Duodenal mucosa (tissue), 2 donors: Measurements from ENCODE around the gene TMED6.

ENCODE experiments used
- H3K27ac ChIP-seq: one replicate; pipeline ENCODE4 v1.7.0; 2013; ENCODE audit warnings: low read depth, low read length
- H3K27me3 ChIP-seq, 2 donors: one replicate each; pipeline ENCODE4 v1.7.0; 2013; ENCODE audit warnings: low read length in 2 of 2, control low read depth in 1 of 2; ENCODE audit not compliant: insufficient read depth in 2 of 2, control insufficient read depth in 1 of 2
- H3K36me3 ChIP-seq, 2 donors: one replicate each; pipeline ENCODE4 v1.7.0; 2013; ENCODE audit warnings: low read length in 2 of 2, control low read depth in 1 of 2; ENCODE audit not compliant: insufficient read depth in 2 of 2, control insufficient read depth in 1 of 2
- H3K4me1 ChIP-seq, 2 donors: one replicate each; pipeline ENCODE4 v1.7.0; 2013; ENCODE audit warnings: low read length in 2 of 2, control low read depth in 1 of 2; ENCODE audit not compliant: insufficient read depth in 2 of 2, control insufficient read depth in 1 of 2
- H3K4me3 ChIP-seq, 2 donors: one replicate each; pipeline ENCODE4 v1.7.0; 2013; ENCODE audit warnings: low read length in 2 of 2, low read depth in 1 of 2
- H3K9ac ChIP-seq, 2 donors: one replicate each; pipeline ENCODE4 v1.7.0; 2013; ENCODE audit warnings: low read length in 2 of 2, low read depth in 1 of 2
- H3K9me3 ChIP-seq, 2 donors: one replicate each; pipeline ENCODE4 v1.7.0; 2013; ENCODE audit warnings: low read length in 2 of 2, control low read depth in 1 of 2; ENCODE audit not compliant: control insufficient read depth in 1 of 2

Gene TMED6

DNA sequence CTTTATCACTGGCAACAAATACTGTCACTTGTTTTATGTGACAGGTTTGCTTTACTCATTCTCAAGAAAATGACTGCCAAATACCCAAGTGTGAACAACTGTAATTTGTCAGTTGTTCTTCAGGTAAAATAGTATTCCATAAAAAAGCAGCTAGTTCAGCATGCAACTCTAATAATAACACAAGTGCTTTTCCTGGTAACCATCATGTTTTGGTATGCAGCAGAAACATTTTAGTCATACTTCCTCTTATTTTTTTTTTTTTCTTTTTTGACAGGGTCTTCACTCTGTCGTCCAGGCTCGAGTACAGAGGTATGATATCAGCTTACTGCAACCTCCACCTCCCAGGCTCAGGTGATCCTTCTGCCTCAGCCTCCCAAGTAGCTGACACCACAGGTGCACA lies 29.6 kb upstream of the TMED6 start:
- no peaks in the 10 kb centered on the region for H3K27me3 ChIP-seq
- H3K9me3 ChIP-seq, result no peaks in the 10 kb centered on the region
- no peak overlapping the region for H3K9ac ChIP-seq
- peaks cover 3 to 6% of the 10 kb centered on the region in 2 donors for H3K4me1 ChIP-seq
- H3K4me3 ChIP-seq, result no peak overlapping the region
- H3K36me3 ChIP-seq, result peaks cover 15 to 43% of the 10 kb centered on the region in 2 donors
- no peak overlapping the region for H3K27ac ChIP-seq

DNA sequence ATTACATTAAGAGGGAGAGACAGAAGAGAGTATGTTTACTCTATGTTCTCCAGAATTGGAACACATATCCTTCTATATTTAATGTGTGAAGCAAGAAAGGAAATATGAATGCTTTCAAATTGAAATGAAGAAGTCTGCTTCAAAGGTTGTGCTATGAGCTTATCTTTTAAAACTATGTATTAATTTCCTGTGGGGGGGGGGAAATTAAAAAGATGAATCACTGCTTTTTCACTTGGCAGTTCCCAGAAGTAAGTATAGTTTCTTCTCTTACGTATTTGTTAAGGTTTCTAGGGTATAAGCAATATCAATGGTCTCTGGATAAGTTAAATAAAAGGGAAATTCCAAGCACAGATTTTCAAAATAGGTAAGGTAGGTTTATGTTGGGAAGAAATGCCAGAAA lies 27.2 kb upstream of the TMED6 start:
- no peak overlapping the region for H3K27ac ChIP-seq
- H3K27me3 ChIP-seq, result no peaks in the 10 kb centered on the region
- no peaks in the 10 kb centered on the region for H3K9me3 ChIP-seq
- H3K36me3 ChIP-seq, result peaks cover 15 to 46% of the 10 kb centered on the region in 2 donors
- H3K4me1 ChIP-seq, result peaks cover 1 to 4% of the 10 kb centered on the region in 2 donors
- H3K9ac ChIP-seq, result no peak overlapping the region
- no peak overlapping the region for H3K4me3 ChIP-seq

DNA sequence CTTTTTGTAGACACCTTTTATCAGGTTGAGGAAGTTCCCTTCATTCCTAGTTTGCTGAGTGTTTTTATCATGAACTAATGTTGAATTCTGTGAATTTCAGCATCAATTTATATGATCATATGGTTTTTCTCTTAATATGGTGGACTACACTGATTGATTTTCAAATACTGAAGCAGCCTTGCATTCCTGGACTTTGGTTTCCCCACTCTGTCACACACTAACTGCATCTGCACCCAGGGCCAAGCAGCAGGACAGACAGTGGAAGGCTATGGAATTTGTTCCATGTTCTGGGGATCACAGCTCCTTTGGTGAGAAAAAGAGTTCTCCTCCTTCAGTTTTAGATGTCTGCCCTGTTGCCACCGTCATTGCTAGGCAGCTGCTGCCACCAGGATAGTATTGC lies 26.4 kb upstream of the TMED6 start:
- Histone ChIP-seq H3K4me3 (no peak overlapping the region), H3K27ac (no peak overlapping the region), H3K4me1 (peaks cover 6 to 9% of the 10 kb centered on the region in 2 donors), H3K9ac (no peak overlapping the region), H3K27me3 (no peaks in the 10 kb centered on the region), H3K9me3 (no peaks in the 10 kb centered on the region), H3K36me3 (peaks cover 15 to 40% of the 10 kb centered on the region in 2 donors)

DNA sequence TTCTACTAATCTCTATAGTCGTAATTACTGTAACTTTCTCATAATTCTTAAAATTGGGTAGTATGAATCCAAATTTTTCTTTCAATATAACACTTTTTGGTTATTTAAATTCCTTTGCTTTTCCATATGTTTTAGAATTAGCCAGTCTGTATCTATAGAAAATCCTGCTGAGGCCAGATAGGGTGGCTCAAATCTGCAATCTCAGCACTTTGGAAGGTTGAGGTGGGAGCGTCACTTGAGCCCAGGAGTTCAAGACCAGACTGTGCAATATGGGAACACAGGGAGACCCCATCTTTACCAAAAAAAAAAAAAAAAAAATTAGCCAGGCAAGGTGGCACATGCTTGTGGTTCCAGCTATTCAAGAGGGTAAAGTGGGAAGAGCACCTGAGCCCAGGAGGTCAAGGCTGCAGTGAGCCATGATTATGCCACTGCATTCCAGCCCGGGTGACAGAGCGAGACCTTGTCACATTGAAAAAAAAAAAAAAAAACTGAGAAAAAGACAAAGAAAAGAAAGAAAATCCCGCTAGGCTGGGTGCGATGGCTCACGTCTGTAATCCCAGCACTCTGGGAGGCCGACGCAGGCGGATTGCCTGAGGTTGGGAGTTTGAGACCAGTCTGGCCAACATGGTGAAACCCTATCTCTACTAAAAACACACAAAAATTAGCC lies 24.9 kb upstream of the TMED6 start:
- Histone ChIP-seq H3K27ac (no peak overlapping the region), H3K9ac (no peak overlapping the region), H3K9me3 (no peaks in the 10 kb centered on the region), H3K4me3 (no peak overlapping the region), H3K36me3 (peaks cover 4 to 32% of the 10 kb centered on the region in 2 donors), H3K27me3 (no peaks in the 10 kb centered on the region), H3K4me1 (peaks cover 10 to 14% of the 10 kb centered on the region in 2 donors)

DNA sequence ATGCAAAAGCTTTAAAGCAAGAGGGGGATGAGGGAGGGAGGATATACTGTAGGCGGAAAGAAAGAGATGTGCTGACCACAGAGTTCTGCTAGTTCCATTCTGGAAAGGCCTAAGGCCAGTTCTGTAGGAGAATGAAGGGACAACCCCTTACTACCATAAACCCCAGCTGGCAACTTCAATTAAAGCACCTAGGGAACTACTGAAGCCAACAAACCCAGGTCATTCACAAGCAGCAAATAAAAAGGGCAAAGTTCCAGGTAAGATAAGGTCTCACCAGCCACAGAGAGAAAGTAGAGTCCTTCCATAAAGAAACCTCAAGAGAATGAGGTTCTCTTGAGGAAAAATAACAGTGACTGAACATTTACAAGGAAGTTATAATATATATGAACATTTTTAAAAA lies 21.4 kb upstream of the TMED6 start:
- no peak overlapping the region for H3K27ac ChIP-seq
- no peak overlapping the region for H3K4me3 ChIP-seq
- no peaks in the 10 kb centered on the region for H3K27me3 ChIP-seq
- H3K9ac ChIP-seq, result no peak overlapping the region
- peaks cover 13 to 39% of the 10 kb centered on the region in 2 donors for H3K36me3 ChIP-seq
- peaks cover 10 to 14% of the 10 kb centered on the region in 2 donors for H3K4me1 ChIP-seq
- no peaks in the 10 kb centered on the region for H3K9me3 ChIP-seq

DNA sequence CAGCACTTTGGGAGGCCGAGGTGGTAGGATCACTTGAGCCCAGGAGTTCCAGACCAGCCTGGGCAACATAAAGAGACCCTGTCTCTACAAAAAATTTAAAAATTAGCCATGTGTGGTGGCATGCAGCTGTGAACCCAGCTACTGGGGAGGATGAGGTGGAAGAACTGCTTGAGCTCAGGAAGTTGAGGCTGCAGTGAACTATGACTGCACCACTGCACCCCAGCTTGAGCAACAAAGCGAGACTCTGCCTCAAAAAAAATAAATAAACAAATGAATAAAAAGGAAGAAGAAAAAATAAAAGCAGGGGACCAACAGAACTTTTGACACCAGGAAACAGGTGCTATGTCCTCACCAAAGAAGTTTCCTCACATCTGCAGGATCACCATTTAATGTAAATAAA lies 20.0 kb upstream of the TMED6 start:
- H3K27ac ChIP-seq, result no peak overlapping the region
- no peaks in the 10 kb centered on the region for H3K9me3 ChIP-seq
- no peak overlapping the region for H3K4me3 ChIP-seq
- no peak overlapping the region for H3K9ac ChIP-seq
- peaks cover 10 to 14% of the 10 kb centered on the region in 2 donors for H3K4me1 ChIP-seq
- peaks cover 25 to 49% of the 10 kb centered on the region in 2 donors for H3K36me3 ChIP-seq
- H3K27me3 ChIP-seq, result no peaks in the 10 kb centered on the region

DNA sequence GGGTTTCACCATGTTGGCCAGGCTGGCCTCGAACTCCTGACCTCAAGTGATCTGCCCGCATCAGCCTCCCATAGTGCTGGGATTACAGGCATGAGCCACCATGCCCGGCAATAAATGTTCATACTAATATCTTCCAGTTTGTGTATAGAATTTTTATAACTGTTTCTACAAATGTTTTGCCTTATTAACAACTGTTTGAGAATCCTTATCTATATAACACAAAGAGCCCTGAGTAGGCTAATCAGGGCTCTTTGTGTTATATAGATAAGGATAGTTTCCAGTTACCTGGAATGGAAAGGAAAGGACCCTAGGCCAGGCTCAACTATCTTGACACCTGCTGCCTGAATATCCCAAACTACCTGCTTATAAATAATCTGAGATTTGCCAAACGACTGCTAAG lies 17.3 kb upstream of the TMED6 start:
- no peak overlapping the region for H3K9ac ChIP-seq
- no peak overlapping the region for H3K4me3 ChIP-seq
- H3K27me3 ChIP-seq, result no peaks in the 10 kb centered on the region
- H3K27ac ChIP-seq, result no peak overlapping the region
- no peaks in the 10 kb centered on the region for H3K9me3 ChIP-seq
- peaks cover 10 to 11% of the 10 kb centered on the region in 2 donors for H3K4me1 ChIP-seq
- peaks cover 41 to 72% of the 10 kb centered on the region in 2 donors for H3K36me3 ChIP-seq

DNA sequence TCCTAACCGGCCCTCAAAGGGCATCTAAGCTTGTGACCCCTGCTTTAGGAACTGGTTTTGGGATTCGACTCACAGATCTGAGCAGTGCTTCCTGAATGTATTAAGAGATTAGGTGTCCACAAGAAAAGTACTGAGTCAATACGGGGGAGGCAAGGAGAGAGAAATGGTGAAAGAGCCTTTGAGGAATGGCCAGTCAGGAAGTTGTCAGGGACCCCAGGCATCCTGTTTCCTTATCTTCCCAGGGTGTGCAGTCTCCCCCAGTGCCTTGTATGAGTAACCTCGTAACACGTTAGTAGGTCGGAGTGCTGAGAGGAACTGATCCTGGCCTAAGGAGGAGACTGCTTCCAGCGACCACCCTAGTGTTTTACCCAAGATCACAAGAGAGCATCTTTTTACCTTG lies 16.4 kb upstream of the TMED6 start:
- Histone ChIP-seq H3K4me3 (no peak overlapping the region), H3K27me3 (no peaks in the 10 kb centered on the region), H3K27ac (no peak overlapping the region), H3K9me3 (no peaks in the 10 kb centered on the region), H3K36me3 (peaks cover 43 to 81% of the 10 kb centered on the region in 2 donors), H3K4me1 (peaks cover 4 to 5% of the 10 kb centered on the region in 2 donors), H3K9ac (no peak overlapping the region)

DNA sequence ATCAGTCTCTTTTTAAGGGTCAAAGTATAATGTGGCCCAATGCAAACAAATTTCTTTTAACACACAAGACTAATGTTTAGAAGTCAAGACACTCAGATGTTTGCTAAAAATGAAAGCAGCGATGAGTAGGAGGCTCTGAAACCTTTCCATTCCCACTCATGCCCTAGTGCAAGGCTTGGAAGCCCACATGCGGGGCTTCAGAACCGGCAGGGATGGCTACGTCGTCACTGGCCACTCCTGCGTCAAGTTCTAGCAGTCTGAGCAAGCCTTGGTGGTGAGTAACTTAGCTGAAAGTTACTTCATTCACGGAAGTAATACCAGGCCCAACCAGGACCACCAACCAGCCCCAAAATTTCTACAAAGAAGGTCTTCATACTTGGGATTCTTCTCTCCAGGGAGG lies 14.8 kb upstream of the TMED6 start:
- Histone ChIP-seq H3K9me3 (no peaks in the 10 kb centered on the region), H3K9ac (no peak overlapping the region), H3K36me3 (peaks cover 43 to 83% of the 10 kb centered on the region in 2 donors), H3K4me3 (no peak overlapping the region), H3K27me3 (no peaks in the 10 kb centered on the region), H3K4me1 (no peaks in the 10 kb centered on the region), H3K27ac (no peak overlapping the region)

DNA sequence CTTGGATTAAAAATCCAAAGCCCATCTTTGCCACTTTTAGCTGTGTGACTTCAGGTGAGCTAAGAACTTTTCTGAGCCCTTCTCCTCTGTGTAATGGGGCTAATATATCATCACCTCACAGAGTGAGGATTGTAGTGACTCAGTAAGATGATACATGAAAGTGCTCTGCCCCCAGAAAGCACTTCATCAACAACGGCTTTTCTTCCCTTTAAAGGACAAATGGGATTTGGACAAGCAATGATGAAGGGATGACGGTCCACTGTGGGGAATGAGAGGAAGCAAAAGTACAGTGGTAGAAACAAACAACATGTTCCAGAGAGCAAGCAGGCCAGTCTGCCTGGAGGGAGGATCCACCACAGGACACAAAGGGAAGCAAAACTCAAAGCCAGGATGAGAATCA lies 14.3 kb upstream of the TMED6 start:
- no peak overlapping the region for H3K27ac ChIP-seq
- H3K27me3 ChIP-seq, result no peaks in the 10 kb centered on the region
- no peak overlapping the region for H3K9ac ChIP-seq
- no peaks in the 10 kb centered on the region for H3K9me3 ChIP-seq
- H3K36me3 ChIP-seq, result peaks cover 43 to 88% of the 10 kb centered on the region in 2 donors
- H3K4me1 ChIP-seq, result no peaks in the 10 kb centered on the region
- no peak overlapping the region for H3K4me3 ChIP-seq
